ENCODE measurements around the gene GDA. TPM values are rescaled to one million over a fixed set of nuclear protein-coding genes. Genes with fewer than 3 reads are reported as not detected.
"Not testable (repeated sequence)": the region's sequence is repeated elsewhere in the genome, so short reads cannot be mapped to it uniquely, and the experiment has no call there.

GDA gene
- total RNA-seq, 2 experiments from 2014 or later, result not detected

DNA sequence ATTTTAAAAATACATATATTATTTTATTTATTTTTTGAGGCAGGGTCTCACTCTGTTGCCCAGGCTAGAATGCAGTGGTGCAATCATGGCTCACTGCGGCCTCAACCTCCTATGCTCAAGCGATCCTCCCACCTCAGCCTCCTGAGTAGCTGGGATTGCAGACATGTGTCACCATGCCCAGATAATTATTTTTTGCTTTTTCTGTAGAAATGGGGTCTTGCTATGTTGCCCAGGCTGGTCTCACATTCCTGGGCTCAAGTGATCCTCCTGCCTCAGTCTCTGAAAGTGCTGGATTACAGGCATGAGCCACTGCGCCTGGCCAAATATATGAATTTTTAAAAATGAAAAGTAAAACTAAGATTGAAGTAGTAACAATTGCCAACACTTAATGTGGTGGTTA lies 121.1 kb downstream of the GDA start:
- POLR2A ChIA-PET, result not testable (repeated sequence)
- CTCF ChIA-PET, result interaction anchor here (2.1 kb wide), 1 partner anchor 231 kb away, joined by 7 read pairs; no protein-coding TSS in a partner anchor

DNA sequence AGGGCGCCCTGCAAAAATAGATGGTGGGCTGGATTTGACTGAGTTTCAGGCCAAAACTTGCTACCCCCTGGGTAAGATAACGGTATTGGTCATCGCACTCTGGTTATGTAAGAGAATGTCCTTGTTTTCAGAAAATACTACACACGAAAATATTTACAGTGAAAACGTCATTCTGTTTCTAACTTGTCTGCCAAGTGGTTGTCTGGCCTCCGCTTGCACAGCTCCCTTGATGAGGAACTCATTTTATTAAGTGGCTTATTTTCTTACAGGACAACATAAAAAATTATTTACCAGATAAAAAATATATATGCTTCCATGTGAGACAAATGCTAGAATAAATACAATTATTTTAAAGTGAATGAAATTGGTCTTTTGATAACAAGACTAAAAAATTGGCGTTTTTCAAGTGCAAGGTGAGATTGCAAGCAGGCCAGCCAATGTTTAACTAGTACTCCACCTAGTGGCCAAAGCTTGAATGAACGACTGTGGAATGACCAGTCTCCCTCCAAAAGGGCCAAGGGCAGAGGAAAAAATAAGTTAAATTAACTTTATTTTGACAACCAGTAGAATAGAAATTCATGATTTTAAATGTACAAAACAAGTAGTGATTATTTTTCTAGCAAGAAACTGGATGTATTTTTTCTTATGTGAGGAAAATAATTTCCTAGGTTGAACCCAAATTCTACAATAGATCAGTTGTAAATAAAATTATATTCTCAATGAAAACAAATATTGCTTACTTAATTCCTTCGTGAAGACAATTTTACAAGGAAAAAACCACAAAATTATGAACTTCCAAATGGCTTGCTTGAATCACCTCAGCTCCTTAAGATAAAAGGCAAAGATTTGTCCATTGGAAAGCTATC lies 122.6 kb downstream of the GDA start:
- POLR2A ChIA-PET, result no interaction called here

DNA sequence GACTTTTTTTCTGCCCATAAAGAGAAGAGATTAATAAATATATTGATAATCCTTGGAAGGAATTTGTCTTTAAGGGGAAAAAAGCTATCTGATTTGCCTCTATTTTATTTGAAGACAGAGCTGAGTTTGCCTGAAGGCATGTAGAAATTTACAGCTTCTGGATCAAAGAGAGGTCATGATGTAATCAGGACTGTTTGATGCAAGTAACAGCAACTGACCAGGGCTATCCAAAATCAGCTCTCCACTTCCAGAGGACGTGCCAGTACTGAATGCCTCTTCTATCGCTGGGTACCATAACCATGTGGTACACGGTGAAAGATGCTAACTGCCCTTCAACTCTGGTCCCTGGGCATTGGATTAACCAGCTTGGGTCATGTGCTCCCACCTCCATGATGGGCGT lies 125.2 kb downstream of the GDA start:
- ChIA-PET POLR2A (no interaction called here), CTCF (interaction anchor here (1.5 kb wide), 1 partner anchor 235 kb away, joined by 5 read pairs; no protein-coding TSS in a partner anchor)

More for the DNA sequence above, 122.6 kb downstream of the GDA start:
- CTCF ChIA-PET, result interaction anchor here (1.0 to 2.1 kb wide), 4 partner anchors 9 to 235 kb away, joined by 3 to 7 read pairs (median 5); no protein-coding TSS in a partner anchor

DNA sequence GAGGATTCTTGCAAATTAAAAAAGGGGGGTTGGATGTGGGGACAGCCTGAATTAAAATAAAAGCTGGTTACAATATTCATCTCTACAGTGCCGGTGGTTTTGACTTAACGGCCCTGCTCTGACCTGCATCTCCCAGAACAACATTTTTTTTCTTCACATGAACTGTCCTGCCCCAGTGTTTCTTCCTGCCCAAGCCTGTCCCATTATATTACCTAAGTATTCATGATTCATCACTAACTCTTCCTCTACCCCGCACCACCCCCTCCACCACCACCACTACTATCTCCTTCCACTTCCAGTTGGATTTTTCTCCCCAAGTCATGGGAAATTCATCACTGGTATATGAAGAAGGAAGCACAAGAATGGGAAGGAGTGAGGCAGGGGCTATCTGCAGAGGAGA lies 125.7 kb downstream of the GDA start:
- ChIA-PET POLR2A (no interaction called here), CTCF (interaction anchor here (1.5 kb wide), 1 partner anchor 236 kb away, joined by 5 read pairs; no protein-coding TSS in a partner anchor)

DNA sequence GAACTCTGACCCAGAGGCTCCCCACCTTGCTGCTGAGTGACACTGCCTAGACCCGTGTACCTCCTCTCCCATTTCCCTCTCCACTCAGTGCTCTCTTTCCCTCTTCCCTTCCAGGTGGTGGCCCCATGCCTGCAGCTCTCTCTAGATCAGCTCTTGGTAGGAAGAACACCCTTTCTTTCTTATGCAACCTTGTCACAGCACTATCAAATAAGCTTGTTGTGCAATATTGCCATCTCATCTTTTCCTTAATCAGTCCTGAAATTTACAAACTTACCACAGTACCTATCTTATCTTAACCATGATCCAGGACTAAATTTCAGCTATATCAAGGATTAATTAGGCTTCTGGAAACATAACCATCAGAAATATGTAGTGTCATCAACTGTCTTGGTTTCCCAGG lies 127.2 kb downstream of the GDA start:
- ChIA-PET POLR2A (no interaction called here), CTCF (interaction anchor here (2.0 kb wide), 1 partner anchor 238 kb away, joined by 6 read pairs; no protein-coding TSS in a partner anchor)

DNA sequence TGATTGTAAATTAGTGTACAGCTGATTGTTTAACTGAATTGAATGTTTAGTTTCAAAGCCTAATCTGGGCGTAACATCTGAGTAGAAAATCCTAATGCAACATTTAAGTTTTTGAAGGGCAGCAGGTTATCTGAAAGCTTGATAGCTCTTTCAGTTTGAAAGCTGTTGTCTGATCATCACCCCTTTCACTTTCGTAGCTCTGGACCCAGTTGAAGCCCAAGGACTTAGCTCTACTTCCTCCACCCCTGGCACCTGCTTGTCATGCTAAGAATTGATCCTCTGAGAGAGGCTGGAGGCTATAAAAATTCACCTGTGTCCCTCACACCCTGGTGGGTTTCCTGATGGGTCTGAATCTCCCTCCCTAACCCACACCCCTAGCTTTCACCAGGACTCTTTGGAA lies 129.7 kb downstream of the GDA start:
- ChIA-PET POLR2A (no interaction called here), CTCF (interaction anchor here (1.0 to 1.3 kb wide), 2 partner anchors 240 to 254 kb away, joined by 3 to 4 read pairs; no protein-coding TSS in a partner anchor)

DNA sequence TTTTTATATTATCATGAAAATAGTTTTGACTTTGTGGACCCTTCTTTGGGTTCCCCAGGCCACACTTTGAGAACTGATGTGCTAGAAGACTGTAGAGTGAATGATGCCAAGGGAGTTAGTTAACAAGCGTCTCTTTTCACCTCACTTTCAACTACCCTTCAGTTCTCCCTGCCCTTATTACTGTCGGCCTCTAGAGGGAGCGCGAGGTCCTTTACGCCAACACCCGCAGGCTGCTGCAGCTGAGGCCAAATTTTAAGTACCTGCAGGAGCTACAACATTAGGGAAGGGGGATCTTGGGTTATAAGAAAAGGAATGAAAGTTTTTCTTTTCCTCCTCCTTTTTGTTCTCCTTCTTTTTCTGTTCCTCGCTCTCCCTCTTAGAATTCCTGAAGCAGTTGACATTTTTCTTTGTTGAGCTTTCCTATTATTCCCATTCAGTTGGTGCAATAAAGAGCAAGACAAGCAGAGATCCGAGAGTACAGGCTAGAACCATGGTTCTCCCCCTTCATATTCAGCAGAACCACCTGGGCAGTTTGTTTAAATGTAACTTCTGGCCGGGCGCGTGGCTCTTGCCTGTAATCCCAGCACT lies 131.8 kb downstream of the GDA start:
- POLR2A ChIA-PET, result no interaction called here
- CTCF ChIA-PET, result interaction anchor here (0.6 to 2.5 kb wide), 11 partner anchors 9 to 797 kb away, joined by 3 to 16 read pairs (median 3); no protein-coding TSS in a partner anchor

DNA sequence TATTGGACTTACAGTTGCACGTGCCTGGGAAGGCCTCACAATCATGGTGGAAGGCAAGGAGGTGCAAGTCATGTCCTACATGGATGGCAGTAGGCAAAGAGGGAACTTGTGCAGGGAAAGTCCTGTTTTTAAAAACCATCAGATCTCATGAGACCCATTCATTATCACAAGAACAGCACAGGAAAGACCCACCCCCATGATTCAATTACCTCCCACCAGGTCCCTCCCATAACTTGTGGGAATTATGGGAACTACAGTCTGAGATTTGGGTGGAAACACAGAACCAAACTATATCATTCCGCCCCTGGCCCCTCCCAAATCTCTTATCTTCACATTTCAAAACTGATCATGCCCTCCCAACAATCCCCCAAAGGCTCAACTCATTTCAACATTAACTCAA lies 140.2 kb downstream of the GDA start:
- POLR2A ChIA-PET, result no interaction called here
- CTCF ChIA-PET, result interaction anchor here (0.9 kb wide), 1 partner anchor 303 kb away, joined by 3 read pairs; no protein-coding TSS in a partner anchor

DNA sequence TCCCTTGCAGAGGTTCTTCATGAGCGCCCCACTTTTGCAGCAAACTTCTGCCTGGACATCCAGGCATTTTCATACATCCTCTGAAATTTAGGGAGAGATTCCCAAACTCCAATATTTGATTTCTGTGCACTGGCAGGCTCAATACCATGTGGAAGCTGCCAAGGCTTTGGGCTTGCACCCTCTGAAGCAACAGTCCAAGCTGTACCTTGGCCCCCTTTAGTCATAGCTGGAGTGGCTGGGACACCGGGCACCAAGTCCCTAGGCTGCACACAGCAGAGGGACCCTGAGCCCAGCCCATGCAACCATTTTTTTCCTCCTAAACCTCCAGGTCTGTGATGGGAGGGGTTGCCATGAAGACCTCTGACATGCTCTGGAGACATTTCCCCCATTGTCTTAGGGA lies 141.1 kb downstream of the GDA start:
- POLR2A ChIA-PET, result no interaction called here
- CTCF ChIA-PET, result interaction anchor here (0.9 to 1.0 kb wide), 2 partner anchors 9 to 302 kb away, joined by 3 read pairs; no protein-coding TSS in a partner anchor

DNA sequence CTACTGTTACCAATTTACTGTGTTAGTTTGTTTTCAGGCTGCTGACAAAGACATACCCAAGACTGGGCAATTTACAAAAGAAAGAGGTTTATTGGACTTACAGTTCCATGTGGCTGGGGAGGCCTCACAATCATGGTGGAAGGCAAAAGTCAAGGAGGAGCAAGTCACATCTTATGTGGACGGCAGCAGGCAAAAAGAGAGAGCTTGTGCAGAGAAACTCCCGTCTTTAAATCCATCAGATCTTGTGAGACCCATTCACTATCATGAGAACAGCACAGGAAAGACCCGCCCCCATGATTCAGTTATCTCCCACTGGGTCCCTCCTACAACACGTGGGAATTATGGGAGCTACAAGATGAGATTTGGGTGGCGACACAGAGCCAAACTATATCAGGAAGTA lies 142.3 kb downstream of the GDA start:
- POLR2A ChIA-PET, CTCF ChIA-PET: not testable (repeated sequence)

DNA sequence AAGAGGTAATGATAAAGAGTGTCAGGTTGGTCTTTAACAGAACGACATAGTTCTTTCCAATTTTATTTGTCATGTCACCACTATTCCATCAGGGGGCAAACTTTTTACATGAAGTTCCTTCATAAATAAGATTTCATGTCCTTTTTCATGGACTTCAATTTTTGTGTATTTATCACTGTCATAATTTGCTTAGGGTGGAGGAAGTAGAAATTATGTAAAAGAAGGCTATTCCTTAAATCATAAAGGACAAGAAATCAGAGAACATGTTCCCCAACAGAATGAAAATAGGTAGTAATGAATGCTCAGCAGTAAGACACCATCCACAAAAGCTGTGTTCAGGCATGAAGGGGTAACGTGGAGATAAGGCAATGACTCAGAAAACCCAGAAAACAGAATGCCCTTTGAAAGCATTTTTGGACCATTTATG lies 143.0 kb downstream of the GDA start:
- CTCF ChIA-PET, result interaction anchor here (1.2 kb wide), 1 partner anchor 300 kb away, joined by 3 read pairs; no protein-coding TSS in a partner anchor
- POLR2A ChIA-PET, result interaction anchor here (0.5 kb wide), 1 partner anchor 72 kb away, joined by 3 read pairs; no protein-coding TSS in a partner anchor

DNA sequence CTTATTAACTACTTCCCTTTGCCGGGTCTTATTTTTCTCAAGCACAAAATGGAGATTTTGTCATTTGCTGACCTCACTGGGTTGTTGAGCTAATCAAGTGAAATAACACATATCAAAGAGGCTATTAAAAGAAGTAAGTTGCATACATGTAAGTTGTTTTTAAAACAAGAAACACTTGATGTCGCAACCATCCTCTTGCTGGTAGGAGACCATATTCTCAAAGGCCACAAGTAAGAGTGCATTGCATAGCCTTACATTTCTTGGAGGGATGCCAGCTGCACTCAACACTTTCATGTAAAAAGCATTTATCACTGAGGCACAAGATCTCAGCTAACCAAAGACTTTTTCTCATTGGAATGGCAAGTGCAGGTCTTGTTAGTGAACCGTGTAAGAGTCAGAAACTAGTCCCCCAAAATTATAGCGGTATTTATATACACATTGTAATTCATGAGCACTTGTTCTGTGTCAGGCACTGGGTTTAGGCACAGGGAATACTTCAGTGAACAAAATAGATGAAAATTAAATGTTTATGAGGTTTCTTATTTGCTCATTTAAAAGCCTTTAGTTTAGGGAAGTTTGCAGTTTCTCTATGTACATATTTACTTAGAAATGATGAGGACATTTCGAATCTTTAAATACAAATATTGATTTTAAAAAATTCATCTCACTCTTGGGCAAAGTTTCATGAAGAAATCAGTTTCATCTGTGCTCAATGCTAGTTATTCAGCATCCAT lies 143.8 kb downstream of the GDA start:
- POLR2A ChIA-PET, result no interaction called here
- CTCF ChIA-PET, result interaction anchor here (0.9 to 1.2 kb wide), 2 partner anchors 10 to 299 kb away, joined by 3 read pairs; no protein-coding TSS in a partner anchor

DNA sequence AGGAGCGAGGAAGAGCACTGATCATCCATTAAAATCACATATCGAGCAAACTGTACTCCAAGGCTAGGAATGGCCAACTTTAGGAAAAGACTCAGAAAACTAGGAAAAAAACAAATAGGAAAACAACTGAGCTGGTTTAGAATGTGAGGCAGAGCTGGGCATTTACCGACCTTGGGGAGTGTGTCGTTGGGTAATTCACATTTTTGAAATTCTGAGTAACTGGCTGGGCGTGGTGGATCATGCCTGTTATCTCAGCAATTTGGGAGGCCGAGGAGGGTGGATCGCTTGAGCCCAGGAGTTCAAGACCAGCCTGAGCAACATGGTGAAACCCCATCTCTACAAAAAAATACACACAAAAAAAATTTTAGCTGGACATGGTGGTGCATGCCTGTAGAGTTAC lies 145.7 kb downstream of the GDA start:
- CTCF ChIA-PET, result no interaction called here
- POLR2A ChIA-PET, result no interaction called here

DNA sequence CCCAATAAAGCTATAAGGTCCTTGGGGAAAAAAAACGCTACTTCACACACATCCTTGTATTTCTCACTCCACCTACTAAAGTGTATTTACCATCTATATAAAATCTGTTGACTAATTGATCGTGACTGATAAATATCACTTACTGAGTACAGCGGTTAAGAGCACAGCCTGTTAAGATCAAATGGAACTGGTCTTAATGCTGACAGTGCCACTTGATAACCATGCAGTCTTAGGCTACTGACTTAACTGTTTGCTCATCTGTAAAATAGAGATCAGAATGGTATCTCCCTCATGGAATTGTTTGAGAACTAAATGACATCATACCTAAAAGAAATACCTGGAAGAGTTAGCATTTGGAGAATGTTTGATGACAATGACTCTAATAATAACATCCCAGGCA lies 148.3 kb downstream of the GDA start:
- ChIA-PET CTCF (no interaction called here), POLR2A (no interaction called here)

DNA sequence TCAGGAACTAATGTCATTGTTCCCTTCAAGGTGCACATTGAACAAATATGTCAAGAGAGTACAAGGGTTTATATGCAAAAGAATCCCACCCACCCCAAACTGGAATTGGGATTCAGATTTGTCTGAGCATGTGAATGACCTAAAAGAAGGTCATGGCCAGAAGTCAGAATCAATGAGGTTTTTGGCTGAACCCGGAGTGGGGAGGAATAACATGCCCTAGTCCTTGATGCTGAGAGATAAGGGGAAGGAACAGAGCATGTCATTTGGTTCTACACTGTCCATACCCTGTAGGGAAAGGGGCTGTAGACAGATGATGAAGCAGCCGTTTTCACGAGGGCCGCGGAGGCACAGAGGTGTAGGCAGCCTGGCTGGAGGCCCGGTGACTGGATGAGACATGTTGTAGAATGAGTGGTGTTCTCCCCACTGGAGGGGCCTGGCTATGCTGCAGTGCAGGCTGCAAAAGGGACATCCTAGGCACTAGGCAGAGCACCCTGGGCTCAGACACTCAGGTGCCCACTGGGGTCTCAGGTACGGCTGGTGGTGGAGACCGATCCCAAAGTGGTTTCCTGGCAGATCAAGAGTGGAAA lies 149.9 kb downstream of the GDA start:
- POLR2A ChIA-PET, result no interaction called here
- CTCF ChIA-PET, result no interaction called here

DNA sequence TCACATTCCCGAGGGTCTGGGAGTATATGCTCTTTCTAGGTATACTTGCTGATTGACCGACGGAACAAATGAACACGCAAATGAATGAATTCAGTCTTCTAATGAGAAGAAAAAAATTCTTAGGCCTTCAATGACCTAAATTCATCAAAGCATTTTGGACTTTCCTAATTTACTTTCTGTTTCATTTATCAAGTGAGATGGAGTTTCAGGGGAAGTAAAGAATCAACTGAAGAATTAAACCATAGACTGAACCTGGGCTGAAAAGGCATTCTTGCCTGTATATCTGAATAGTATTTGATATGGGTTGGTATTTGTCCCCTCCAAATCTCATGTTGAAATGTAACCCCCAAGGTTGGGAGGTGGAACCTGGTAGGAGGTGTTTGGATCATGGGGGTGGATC lies 151.6 kb downstream of the GDA start:
- CTCF ChIA-PET, result no interaction called here

More for the DNA sequence above, 151.6 kb downstream of the GDA start:
- POLR2A ChIA-PET, result no interaction called here

Data from activated CD8-positive, alpha-beta memory T cell treated with anti-CD3 and anti-CD28 coated beads for 36 hours (primary cell).